K562 (cell line): Measurements from ENCODE around the gene C19orf85. TPM values are rescaled to one million over a fixed set of nuclear protein-coding genes. Genes with fewer than 3 reads are reported as not detected.

Experiments
- ATAC-seq: fragments of 200-7000 bp; cut with Tn5 transposase; 3 replicates; pipeline ENCODE4 v1.9.1; 2020; ENCODE audit warnings: moderate library complexity
- BruUV-seq: library from RNA; stranded (reverse); fragments of 400-500 nt; replicated peaks from 2 replicates; lab custom pipeline; 2021; lab: Mats Ljungman, UMichigan
- CTCF ChIA-PET: fragments of 300-600 bp; formaldehyde crosslinking; extraction: SDS; loops from one replicate; lab custom pipeline; 2021; ENCODE audit warnings: low intra/inter-chr PET ratio; lab: Yijun Ruan, JAX
- POLR2A ChIA-PET: fragments of 300-600, 350-650 bp; sonication (Branson Sonifier 250); formaldehyde crosslinking; extraction: SDS; loops from one replicate; lab custom pipeline; 2021; ENCODE audit warnings: antibody characterized with exemption, inconsistent platforms; lab: Yijun Ruan, JAX
- DNase-seq, 4 experiments: peaks; one replicate each; pipeline versions ENCODE4 v3.0.0 to v3.0.0-alpha.2; 2011 to 2018; ENCODE audit warnings: low spot score in 3 of 4, mixed read lengths in 3 of 4; ENCODE audit errors: extremely low read depth in 1 of 4
- FAIRE-seq: peaks from 2 replicates; lab custom pipeline; 2011; peaks lifted over from hg19 to GRCh38; lab: Jason Lieb, UNC
- H2AFZ ChIP-seq: 2 replicates; pipeline ENCODE4 v1.6.0; 2011; ENCODE audit warnings: low read depth, low read length, control low read depth, inconsistent platforms
- H3K27ac ChIP-seq: fragments of 200-600 bp; 3 replicates; pipeline ENCODE4 v1.8.0; 2011; ENCODE audit warnings: low read depth, mild to moderate bottlenecking, control low read depth, inconsistent platforms, low read length, moderate library complexity, mixed read lengths; ENCODE audit errors: extremely low read depth
- H3K27me3 ChIP-seq, 2 experiments: fragments of 300-600 bp in 1 of 2; 2 replicates in 1 of 2; 3 replicates in 1 of 2; pipeline versions ENCODE4 v1.6.0 to v1.8.0; 2011; ENCODE audit warnings: inconsistent platforms in 2 of 2, low read length in 2 of 2, mild to moderate bottlenecking in 1 of 2, mixed read lengths in 1 of 2, moderate library complexity in 1 of 2; ENCODE audit not compliant: control insufficient read depth in 2 of 2, insufficient read depth in 2 of 2
- H3K36me3 ChIP-seq: fragments of 300-600 bp; 3 replicates; pipeline ENCODE4 v1.8.0; 2011; ENCODE audit warnings: mild to moderate bottlenecking, low read length, inconsistent platforms; ENCODE audit not compliant: control insufficient read depth, insufficient read depth
- H3K4me1 ChIP-seq, 2 experiments: fragments of 200-600 bp in 1 of 2; replicated peaks in 1 of 2; 2 replicates in 1 of 2; 3 replicates in 1 of 2; pipeline versions ENCODE4 v1.5.1 to v1.8.0; 2011; ENCODE audit warnings: inconsistent platforms in 2 of 2, low read length in 2 of 2, mild to moderate bottlenecking in 1 of 2, mixed read lengths in 1 of 2, moderate library complexity in 1 of 2; ENCODE audit not compliant: control insufficient read depth in 2 of 2, insufficient read depth in 2 of 2
- H3K4me2 ChIP-seq: 2 replicates; pipeline ENCODE4 v1.6.1; 2011; ENCODE audit warnings: low read length, control low read depth, inconsistent platforms, mixed read lengths; ENCODE audit not compliant: insufficient read depth
- H3K4me3 ChIP-seq: fragments of 200-600 bp; sonication (generic), shearing (Covaris generic); 2 replicates; pipeline ENCODE4 v1.5.1; 2016; ENCODE audit warnings: control low read depth, inconsistent platforms
- H3K79me2 ChIP-seq: fragments of 200-600 bp; 3 replicates; pipeline ENCODE4 v1.8.0; 2011; ENCODE audit warnings: low read length, inconsistent platforms; ENCODE audit not compliant: control insufficient read depth, insufficient read depth
- H3K9ac ChIP-seq, 2 experiments: 2 replicates each; pipeline versions ENCODE4 v1.6.0 to v1.6.1; 2011; ENCODE audit warnings: low read depth in 2 of 2, low read length in 2 of 2, control low read depth in 1 of 2, inconsistent platforms in 1 of 2, mild to moderate bottlenecking in 1 of 2, mixed read lengths in 1 of 2; ENCODE audit not compliant: insufficient read depth in 1 of 2
- H3K9me1 ChIP-seq: one replicate; pipeline ENCODE4 v1.6.0; 2011; ENCODE audit warnings: inconsistent platforms, mild to moderate bottlenecking, low read length, moderate library complexity; ENCODE audit not compliant: control insufficient read depth, insufficient read depth
- H3K9me3 ChIP-seq: replicated peaks from 2 replicates; pipeline ENCODE4 v1.5.1; 2011; ENCODE audit warnings: low read depth, low read length, inconsistent platforms; ENCODE audit not compliant: control insufficient read depth, insufficient read depth
- H4K20me1 ChIP-seq: replicated peaks from 2 replicates; pipeline ENCODE4 v1.6.1; 2011; ENCODE audit warnings: low read length, inconsistent platforms, mixed read lengths; ENCODE audit not compliant: control insufficient read depth, insufficient read depth
- ASH1L ChIP-seq: fragments of 450-650 bp; IDR thresholded peaks from 2 replicates; pipeline ENCODE4 v1.6.1; 2018; ENCODE audit warnings: borderline replicate concordance, mild to moderate bottlenecking, low read depth; ENCODE audit not compliant: partially characterized antibody
- BCOR ChIP-seq: fragments of 450-650 bp; IDR thresholded peaks from 2 replicates; pipeline ENCODE4 v1.6.1; 2016
- CC2D1A ChIP-seq: fragments of 450-650 bp; IDR thresholded peaks from 2 replicates; pipeline ENCODE4 v1.6.1; 2017; ENCODE audit warnings: mild to moderate bottlenecking
- CHD4 ChIP-seq: fragments of 200-600 bp; sonication (generic); IDR thresholded peaks from 3 replicates; pipeline ENCODE4 v1.6.1; 2012; ENCODE audit warnings: low read depth, mild to moderate bottlenecking, mixed read lengths, low read length, inconsistent platforms; ENCODE audit not compliant: insufficient read depth, insufficient replicate concordance, poor library complexity, severe bottlenecking
- CREM ChIP-seq: IDR thresholded peaks from 2 replicates; pipeline ENCODE4 v1.6.1; 2014; ENCODE audit warnings: antibody characterized with exemption, low read depth
- GTF2F1 ChIP-seq: IDR thresholded peaks from 2 replicates; pipeline ENCODE4 v1.6.1; 2011; ENCODE audit warnings: low read depth, low read length, improper control_type of control experiment
- HNRNPUL1 ChIP-seq: fragments of 200-400 bp; formaldehyde crosslinking; IDR thresholded peaks from 2 replicates; pipeline ENCODE4 v1.6.1; 2017; ENCODE audit warnings: low read length
- KDM1A ChIP-seq, 2 experiments: fragments of 450-650 bp; IDR thresholded peaks; 2 replicates each; pipeline ENCODE4 v1.6.1; 2016; ENCODE audit warnings: mild to moderate bottlenecking in 2 of 2
- KLF13 ChIP-seq: fragments of 450-650 bp; IDR thresholded peaks from 2 replicates; pipeline ENCODE4 v1.6.1; 2016; ENCODE audit warnings: missing genetic modification characterization, low read depth, mild to moderate bottlenecking, missing compliant biosample characterization, moderate library complexity, borderline replicate concordance
- MTA2 ChIP-seq: fragments of 450-650 bp; IDR thresholded peaks from 2 replicates; pipeline ENCODE4 v1.6.1; 2016; ENCODE audit warnings: low read depth
- NFXL1 ChIP-seq: fragments of 450-650 bp; formaldehyde crosslinking; IDR thresholded peaks from 2 replicates; pipeline ENCODE4 v1.4.0; 2021; ENCODE audit warnings: mild to moderate bottlenecking
- NR2F6 ChIP-seq: fragments of 450-650 bp; formaldehyde crosslinking; IDR thresholded peaks from 2 replicates; pipeline ENCODE4 v1.4.0; 2020; ENCODE audit warnings: mild to moderate bottlenecking
- PHF21A ChIP-seq: fragments of 450-650 bp; IDR thresholded peaks from 2 replicates; pipeline ENCODE4 v1.6.1; 2017; ENCODE audit warnings: low read depth, borderline replicate concordance
- RB1 ChIP-seq: fragments of 450-650 bp; IDR thresholded peaks from 2 replicates; pipeline ENCODE4 v1.6.1; 2017; ENCODE audit warnings: low read depth, mild to moderate bottlenecking
- RBM25 ChIP-seq: fragments of 200-400 bp; formaldehyde crosslinking; IDR thresholded peaks from 2 replicates; pipeline ENCODE4 v1.6.1; 2018; ENCODE audit warnings: low read length, low read depth, moderate library complexity; ENCODE audit not compliant: severe bottlenecking
- ZNF121 ChIP-seq: sonication (generic); formaldehyde crosslinking; conservative IDR thresholded peaks from 2 replicates; pipeline ENCODE4 v1.8.0; 2022; ENCODE audit warnings: missing genetic modification reagents
- ZNF347 ChIP-seq: fragments of 450-650 bp; formaldehyde crosslinking; IDR thresholded peaks from 2 replicates; pipeline ENCODE4 v1.4.0; 2020; ENCODE audit warnings: low read depth, mild to moderate bottlenecking, moderate library complexity
- ZNF584 ChIP-seq: fragments of 200-800 bp; sonication (Bioruptor generic); IDR thresholded peaks from 2 replicates; pipeline ENCODE4 v1.6.1; 2016; ENCODE audit warnings: low read depth, mild to moderate bottlenecking, missing genetic modification characterization, missing compliant biosample characterization
- ZNF586 ChIP-seq: fragments of 450-650 bp; formaldehyde crosslinking; conservative IDR thresholded peaks from 2 replicates; pipeline ENCODE4 v1.4.0; 2020; ENCODE audit warnings: mild to moderate bottlenecking, moderate library complexity
- WGBS: fragments of 100-300 bp; shearing (Covaris generic); methylation state at CpG from one replicate; pipeline ENCODE4 v1.1.6; 2016; ENCODE audit warnings: low coverage, mixed read lengths; ENCODE audit not compliant: insufficient coverage; ENCODE audit errors: missing lambda C conversion rate; 5-methylcytosine and 5-hydroxymethylcytosine counted together
- in situ Hi-C: fragments of 300-500 bp; cut with MboI; formaldehyde crosslinking; loops from 4 replicates; pipeline ENCODE4 v1.15.0; 2018; ENCODE audit warnings: inconsistent platforms, mixed read lengths
- intact Hi-C: fragments of 100-400 bp; cut with micrococcal nuclease; formaldehyde crosslinking; loops from 2 replicates; pipeline ENCODE4 v1.14.2; 2022
- polyA plus RNA-seq, 8 experiments: library from polyadenylated mRNA; depleted of rRNA in 4 of 8; stranded (reverse) in 5 of 8; unstranded in 3 of 8; fragments of >200 nt; fragmentation: Nextera tagmentation in 2 of 8; fragmentation: Illumina TruSeq in 1 of 8; extraction: Ambion mirVana in 2 of 8; extraction: Trizol in 1 of 8; gene quantifications; 2 replicates each; pipeline versions ENCODE4 v1.2.1 to v1.2.3, GENCODE V29; 2011 to 2014; ENCODE audit warnings: inconsistent platforms in 1 of 8, missing spikeins in 1 of 8
- total RNA-seq, 7 experiments: library from RNA; depleted of rRNA in 6 of 7; stranded (reverse); fragments of >200 nt in 6 of 7; fragmentation: Illumina TruSeq in 2 of 7; extraction: Trizol in 2 of 7; gene quantifications; 2 replicates each; pipeline versions ENCODE4 v1.2.1 to v1.2.3, GENCODE V29; 2011 to 2021; ENCODE audit warnings: low replicate concordance in 1 of 7
- TF ChIP-seq, protein P1 (sequence below): fragments of 450-650 bp; formaldehyde crosslinking; IDR thresholded peaks from 2 replicates; pipeline ENCODE4 v1.4.0; 2020; ENCODE audit warnings: mild to moderate bottlenecking, moderate library complexity
- TF ChIP-seq, protein P2 (sequence below): fragments of 450-650 bp; IDR thresholded peaks from 2 replicates; pipeline ENCODE4 v1.6.1; 2016

The C19orf85 gene
- total and polyA plus RNA-seq, 9 of the 15 experiments (the other 6 are each of a cell fraction or from before 2014, with no cell fraction given) = not detected

DNA sequence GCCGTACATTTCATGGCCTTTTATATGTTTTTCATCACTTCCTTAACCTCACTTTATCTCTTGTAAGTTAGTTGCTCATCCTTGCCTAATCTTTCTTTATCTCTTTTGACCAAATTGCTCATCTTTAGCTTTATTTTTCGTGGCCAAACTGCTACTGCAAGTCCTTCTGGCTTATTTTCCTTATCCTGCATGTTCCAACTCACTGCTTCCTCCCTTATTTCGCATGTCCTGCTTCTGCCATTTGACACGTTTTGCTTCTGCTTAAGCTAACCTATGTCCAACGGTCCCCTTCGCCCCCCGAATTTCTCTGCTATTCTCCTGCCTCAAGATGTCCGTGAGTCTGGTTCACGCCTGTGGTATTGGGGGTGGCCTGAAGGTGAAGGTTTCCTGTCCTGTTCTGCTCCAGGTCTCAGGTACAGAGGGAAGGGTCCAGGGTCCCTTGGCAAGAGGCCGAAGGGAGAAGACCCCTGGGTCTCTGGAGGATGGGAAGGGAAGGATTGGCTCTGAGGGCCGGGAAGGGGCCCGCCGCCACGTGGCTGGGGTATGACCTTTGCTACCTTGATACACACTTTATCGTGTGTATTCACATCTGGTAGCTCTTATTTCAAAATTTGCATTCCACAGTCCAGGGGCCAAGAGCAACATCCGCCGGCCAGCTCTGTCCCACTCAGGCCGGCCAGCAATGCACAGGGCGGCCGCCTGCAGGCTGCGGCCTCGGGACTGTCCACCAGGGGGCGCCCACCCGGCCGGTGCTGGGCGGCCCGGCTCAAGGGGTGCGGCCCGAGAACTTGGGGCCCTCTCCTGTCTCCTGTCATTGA lies 2.9 kb upstream of the C19orf85 start (continued):
- TF ChIP-seq ASH1L (no peak), GTF2F1 (no peak), NFXL1 (CRISPR knock-in tag) (no peak), KLF13 (tag) (no peak), CC2D1A (peak; percentile 54; the same call in 1 of the 2 replicates), CHD4 (no peak), CREM (peak; percentile 38; the same call in 1 of the 2 replicates), ZNF586 (CRISPR knock-in tag) (no peak), HNRNPUL1 (no peak), NR2F6 (CRISPR knock-in tag) (no peak), MTA2 (peak; percentile 81)

DNA sequence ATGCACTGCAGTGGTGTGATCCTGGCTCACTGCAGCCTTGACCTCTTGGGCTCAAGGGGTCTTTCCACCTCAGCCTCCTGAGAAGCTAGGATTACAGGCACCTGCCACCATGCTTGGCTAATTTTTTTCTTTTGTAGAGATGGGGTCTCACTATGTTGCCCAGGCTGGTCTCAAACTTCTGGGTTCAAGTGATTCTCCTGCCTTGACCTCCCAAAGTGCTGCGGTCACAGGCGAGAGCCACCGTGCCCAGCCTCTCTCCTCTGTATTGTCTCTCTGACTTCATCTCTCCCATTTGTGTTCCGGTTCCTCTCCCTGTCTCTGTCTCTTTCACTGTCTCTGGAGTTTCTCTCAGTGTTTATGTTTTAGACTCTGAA lies 1.7 kb upstream of the C19orf85 start:
- WGBS = 92% methylated on average over 4 of the region's 4 CpGs
- CTCF ChIA-PET = no interaction called here
- H4K20me1 ChIP-seq = no peaks in the 10 kb centered on the region
- no peak for DNase-seq
- no peaks in the 10 kb centered on the region for H3K27me3 ChIP-seq
- H3K9me3 ChIP-seq = no peaks in the 10 kb centered on the region
- no peak overlapping the region for H3K4me2 ChIP-seq
- intact Hi-C loops (loop anchor here (2.0 kb wide), 1 partner anchor 39 kb away; no protein-coding TSS in a partner anchor), in situ Hi-C loops (no loop called here)
- H3K27ac ChIP-seq = peak overlapping the region; percentile 91
- TF ChIP-seq RBM25 (peak; percentile 37), ZNF121 (CRISPR knock-in tag) (peak; percentile 95), ZNF584 (CRISPR knock-in tag) (0 out of 2 replicates have a peak, but pooled peaks have one; percentile 13), RB1 (no peak), PHF21A (no peak), ZNF347 (CRISPR knock-in tag) (no peak), KDM1A (IDR thresholded peaks at IDR 0.05) (0 out of 4 replicates have a peak, but pooled peaks have one; percentile 36), BCOR (peak; percentile 82)
- TF ChIP-seq, protein P1, sequence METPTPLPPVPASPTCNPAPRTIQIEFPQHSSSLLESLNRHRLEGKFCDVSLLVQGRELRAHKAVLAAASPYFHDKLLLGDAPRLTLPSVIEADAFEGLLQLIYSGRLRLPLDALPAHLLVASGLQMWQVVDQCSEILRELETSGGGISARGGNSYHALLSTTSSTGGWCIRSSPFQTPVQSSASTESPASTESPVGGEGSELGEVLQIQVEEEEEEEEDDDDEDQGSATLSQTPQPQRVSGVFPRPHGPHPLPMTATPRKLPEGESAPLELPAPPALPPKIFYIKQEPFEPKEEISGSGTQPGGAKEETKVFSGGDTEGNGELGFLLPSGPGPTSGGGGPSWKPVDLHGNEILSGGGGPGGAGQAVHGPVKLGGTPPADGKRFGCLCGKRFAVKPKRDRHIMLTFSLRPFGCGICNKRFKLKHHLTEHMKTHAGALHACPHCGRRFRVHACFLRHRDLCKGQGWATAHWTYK = no peak
- TF ChIP-seq, protein P2, sequence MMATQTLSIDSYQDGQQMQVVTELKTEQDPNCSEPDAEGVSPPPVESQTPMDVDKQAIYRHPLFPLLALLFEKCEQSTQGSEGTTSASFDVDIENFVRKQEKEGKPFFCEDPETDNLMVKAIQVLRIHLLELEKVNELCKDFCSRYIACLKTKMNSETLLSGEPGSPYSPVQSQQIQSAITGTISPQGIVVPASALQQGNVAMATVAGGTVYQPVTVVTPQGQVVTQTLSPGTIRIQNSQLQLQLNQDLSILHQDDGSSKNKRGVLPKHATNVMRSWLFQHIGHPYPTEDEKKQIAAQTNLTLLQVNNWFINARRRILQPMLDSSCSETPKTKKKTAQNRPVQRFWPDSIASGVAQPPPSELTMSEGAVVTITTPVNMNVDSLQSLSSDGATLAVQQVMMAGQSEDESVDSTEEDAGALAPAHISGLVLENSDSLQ = no peak
- H3K4me1 ChIP-seq = peaks cover 26 to 67% of the 10 kb centered on the region in 2 experiments; a peak in 4 of 5 replicates
- H2AFZ ChIP-seq = peak overlapping the region; percentile 67; the same call in 1 of the 2 replicates
- H3K4me3 ChIP-seq = no peak overlapping the region
- POLR2A ChIA-PET = interaction anchor here (0.6 to 2.3 kb wide), 4 partner anchors 11 to 322 kb away, joined by 3 to 26 read pairs (median 8); partner anchors contain the start of genes UBE2S and ZNF628
- peaks cover 5% of the 10 kb centered on the region for H3K79me2 ChIP-seq
- FAIRE-seq = no peak
- no peak overlapping the region for H3K9ac ChIP-seq
- BruUV-seq = no TSS peak
- H3K36me3 ChIP-seq = no peaks in the 10 kb centered on the region
- no peak for ATAC-seq
- no peaks in the 10 kb centered on the region for H3K9me1 ChIP-seq
